ENCODE data around the gene APMAP.

The APMAP gene

GRCh38 chr20:24942679-24943078 lies 49.9 kb downstream of the APMAP start:
- Histone ChIP-seq H3K4me3 (replicated peaks; ENCODE audit: low read depth, low read length) (no peak overlapping the region), H3K27me3 (replicated peaks; ENCODE audit: control insufficient read depth, insufficient read depth, low read length) (no peaks in the 10 kb centered on the region), H3K36me3 (ENCODE audit: control insufficient read depth, insufficient read depth, low read length) (no peaks in the 10 kb centered on the region)
- TF ChIP-seq, protein P1, sequence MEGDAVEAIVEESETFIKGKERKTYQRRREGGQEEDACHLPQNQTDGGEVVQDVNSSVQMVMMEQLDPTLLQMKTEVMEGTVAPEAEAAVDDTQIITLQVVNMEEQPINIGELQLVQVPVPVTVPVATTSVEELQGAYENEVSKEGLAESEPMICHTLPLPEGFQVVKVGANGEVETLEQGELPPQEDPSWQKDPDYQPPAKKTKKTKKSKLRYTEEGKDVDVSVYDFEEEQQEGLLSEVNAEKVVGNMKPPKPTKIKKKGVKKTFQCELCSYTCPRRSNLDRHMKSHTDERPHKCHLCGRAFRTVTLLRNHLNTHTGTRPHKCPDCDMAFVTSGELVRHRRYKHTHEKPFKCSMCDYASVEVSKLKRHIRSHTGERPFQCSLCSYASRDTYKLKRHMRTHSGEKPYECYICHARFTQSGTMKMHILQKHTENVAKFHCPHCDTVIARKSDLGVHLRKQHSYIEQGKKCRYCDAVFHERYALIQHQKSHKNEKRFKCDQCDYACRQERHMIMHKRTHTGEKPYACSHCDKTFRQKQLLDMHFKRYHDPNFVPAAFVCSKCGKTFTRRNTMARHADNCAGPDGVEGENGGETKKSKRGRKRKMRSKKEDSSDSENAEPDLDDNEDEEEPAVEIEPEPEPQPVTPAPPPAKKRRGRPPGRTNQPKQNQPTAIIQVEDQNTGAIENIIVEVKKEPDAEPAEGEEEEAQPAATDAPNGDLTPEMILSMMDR (IDR thresholded peaks at IDR 0.05; ENCODE audit: insufficient read depth, low read length, poor library complexity, severe bottlenecking), result no peak
- no peak for DNase-seq (ENCODE audit: extremely low read depth, insufficient read length)

DNA sequence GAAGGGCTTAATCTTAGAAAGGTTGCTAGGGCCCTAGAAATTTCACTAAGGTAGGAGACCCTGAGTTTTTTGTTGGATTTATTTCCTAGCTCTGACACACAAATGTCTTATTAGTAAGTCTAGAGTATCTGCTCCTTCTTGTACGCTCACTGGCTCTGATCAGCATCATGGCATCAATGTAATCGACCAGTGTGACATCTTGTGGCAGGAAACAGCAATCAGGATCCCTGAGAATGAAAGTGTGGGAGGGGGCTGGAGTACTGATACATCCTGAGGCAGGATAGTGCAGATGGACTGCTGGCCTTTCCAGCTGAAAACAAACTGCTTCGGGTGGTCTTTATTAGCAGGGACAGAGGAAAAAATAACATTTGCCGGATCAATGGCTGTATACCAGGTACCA lies 53.5 kb downstream of the APMAP start:
- TF ChIP-seq, protein P1 (IDR thresholded peaks at IDR 0.05; ENCODE audit: insufficient read depth, low read length, poor library complexity, severe bottlenecking), result no peak
- no peak for DNase-seq (ENCODE audit: extremely low read depth, insufficient read length)
- no peaks in the 10 kb centered on the region for H3K27me3 ChIP-seq (replicated peaks; ENCODE audit: control insufficient read depth, insufficient read depth, low read length)
- H3K36me3 ChIP-seq (ENCODE audit: control insufficient read depth, insufficient read depth, low read length), result no peaks in the 10 kb centered on the region
- H3K4me3 ChIP-seq (replicated peaks; ENCODE audit: low read depth, low read length), result no peak overlapping the region

DNA sequence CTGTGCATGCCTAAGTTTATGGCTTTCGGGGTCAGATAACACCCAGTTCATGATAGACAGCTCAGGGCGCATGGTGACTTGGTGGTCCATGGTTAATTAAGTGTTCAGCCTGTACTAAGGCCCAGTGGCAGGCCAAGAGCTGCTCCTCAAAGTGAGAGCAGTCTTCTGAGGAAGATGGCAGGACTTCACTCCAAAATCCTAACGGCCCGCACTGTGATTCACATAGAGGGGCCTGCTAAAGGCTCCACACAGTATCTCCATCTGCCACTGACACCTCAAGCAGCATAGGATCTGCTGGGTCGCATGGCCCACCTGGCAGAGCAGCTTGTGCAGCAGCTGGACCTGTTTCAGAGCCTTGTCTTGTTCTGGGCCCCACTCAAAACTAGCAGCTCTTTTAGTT lies 54.1 kb downstream of the APMAP start:
- no peaks in the 10 kb centered on the region for H3K27me3 ChIP-seq (replicated peaks; ENCODE audit: control insufficient read depth, insufficient read depth, low read length)
- no peak overlapping the region for H3K4me3 ChIP-seq (replicated peaks; ENCODE audit: low read depth, low read length)
- no peak for DNase-seq (ENCODE audit: extremely low read depth, insufficient read length)
- H3K36me3 ChIP-seq (ENCODE audit: control insufficient read depth, insufficient read depth, low read length), result no peaks in the 10 kb centered on the region
- TF ChIP-seq, protein P1 (IDR thresholded peaks at IDR 0.05; ENCODE audit: insufficient read depth, low read length, poor library complexity, severe bottlenecking), result no peak

- Histone ChIP-seq H3K4me3 (replicated peaks; ENCODE audit: low read depth, low read length) (no peak overlapping the region), H3K27me3 (replicated peaks; ENCODE audit: control insufficient read depth, insufficient read depth, low read length) (no peaks in the 10 kb centered on the region), H3K36me3 (ENCODE audit: control insufficient read depth, insufficient read depth, low read length) (no peaks in the 10 kb centered on the region)
- no peak for DNase-seq (ENCODE audit: extremely low read depth, insufficient read length)
- TF ChIP-seq, protein P1 (IDR thresholded peaks at IDR 0.05; ENCODE audit: insufficient read depth, low read length, poor library complexity, severe bottlenecking), result no peak
Observed at GRCh38 chr20:24937579-24937978, 55.0 kb downstream of the APMAP start.

GRCh38 chr20:24936526-24937407 lies 55.8 kb downstream of the APMAP start:
- Histone ChIP-seq H3K36me3 (ENCODE audit: control insufficient read depth, insufficient read depth, low read length) (no peaks in the 10 kb centered on the region), H3K27me3 (replicated peaks; ENCODE audit: control insufficient read depth, insufficient read depth, low read length) (no peaks in the 10 kb centered on the region), H3K4me3 (replicated peaks; ENCODE audit: low read depth, low read length) (no peak overlapping the region)
- no peak for DNase-seq (ENCODE audit: extremely low read depth, insufficient read length)
- TF ChIP-seq, protein P1 (IDR thresholded peaks at IDR 0.05; ENCODE audit: insufficient read depth, low read length, poor library complexity, severe bottlenecking), result no peak
